Sigmoid colon (tissue), 4 donors: ENCODE results near the gene IL22RA2.

Source experiments
- EP300 ChIP-seq, 4 donors: sonication (generic); formaldehyde crosslinking; IDR thresholded peaks; one replicate each; pipeline ENCODE4 v1.6.1; 2017; ENCODE audit warnings: antibody characterized with exemption in 4 of 4
- POLR2AphosphoS5 ChIP-seq, 4 donors: sonication (generic); formaldehyde crosslinking; IDR thresholded peaks; one replicate each; pipeline ENCODE4 v1.6.1; 2017; ENCODE audit warnings: antibody characterized with exemption in 4 of 4
- TF ChIP-seq, protein P1 (sequence below), 4 experiments: fragments of 450-650 bp in 3 of 4; fragments of 200-600 bp in 1 of 4; IDR thresholded peaks; one replicate each; pipeline ENCODE4 v1.5.1; 2016 to 2019; ENCODE audit warnings: antibody characterized with exemption in 4 of 4, mild to moderate bottlenecking in 3 of 4, moderate library complexity in 2 of 4

DNA sequence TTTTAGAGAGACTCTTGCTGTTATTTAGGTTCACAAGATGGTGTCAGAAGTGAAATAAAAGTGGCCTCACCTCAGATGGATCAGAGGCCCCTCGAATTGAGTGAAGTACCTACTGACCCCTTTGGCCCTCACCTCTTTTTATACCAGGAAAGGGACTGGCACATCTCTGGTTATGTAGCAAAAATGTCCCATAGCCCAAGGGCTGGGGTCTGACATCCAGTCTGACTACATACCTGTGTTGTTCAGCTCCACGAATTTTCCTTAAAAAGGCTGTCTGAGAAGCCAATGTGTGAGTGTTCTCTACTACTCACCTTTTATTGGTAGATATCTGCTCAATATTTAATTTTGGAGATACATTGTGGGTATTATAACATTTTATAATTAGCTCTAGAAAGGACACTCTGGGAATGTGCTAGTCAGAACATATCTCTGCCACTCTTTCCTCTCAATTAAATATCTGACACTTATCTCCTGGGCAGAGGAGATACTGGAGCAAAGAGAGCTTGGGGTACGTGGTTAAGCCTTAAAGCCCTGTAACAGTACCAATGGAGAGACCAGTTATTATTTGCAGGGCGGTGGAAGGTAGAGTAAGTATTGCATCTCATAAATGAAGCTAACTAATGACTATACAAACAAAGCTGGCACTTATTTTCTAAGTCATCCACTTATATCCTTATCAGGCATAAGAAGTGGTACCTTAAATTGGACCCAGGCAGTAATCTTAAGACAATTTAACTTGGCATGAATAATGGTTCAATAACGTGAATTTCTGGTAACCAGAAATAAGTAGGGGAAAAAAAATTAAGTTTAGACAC lies 20.0 kb upstream of the IL22RA2 start:
- TF ChIP-seq, protein P1, sequence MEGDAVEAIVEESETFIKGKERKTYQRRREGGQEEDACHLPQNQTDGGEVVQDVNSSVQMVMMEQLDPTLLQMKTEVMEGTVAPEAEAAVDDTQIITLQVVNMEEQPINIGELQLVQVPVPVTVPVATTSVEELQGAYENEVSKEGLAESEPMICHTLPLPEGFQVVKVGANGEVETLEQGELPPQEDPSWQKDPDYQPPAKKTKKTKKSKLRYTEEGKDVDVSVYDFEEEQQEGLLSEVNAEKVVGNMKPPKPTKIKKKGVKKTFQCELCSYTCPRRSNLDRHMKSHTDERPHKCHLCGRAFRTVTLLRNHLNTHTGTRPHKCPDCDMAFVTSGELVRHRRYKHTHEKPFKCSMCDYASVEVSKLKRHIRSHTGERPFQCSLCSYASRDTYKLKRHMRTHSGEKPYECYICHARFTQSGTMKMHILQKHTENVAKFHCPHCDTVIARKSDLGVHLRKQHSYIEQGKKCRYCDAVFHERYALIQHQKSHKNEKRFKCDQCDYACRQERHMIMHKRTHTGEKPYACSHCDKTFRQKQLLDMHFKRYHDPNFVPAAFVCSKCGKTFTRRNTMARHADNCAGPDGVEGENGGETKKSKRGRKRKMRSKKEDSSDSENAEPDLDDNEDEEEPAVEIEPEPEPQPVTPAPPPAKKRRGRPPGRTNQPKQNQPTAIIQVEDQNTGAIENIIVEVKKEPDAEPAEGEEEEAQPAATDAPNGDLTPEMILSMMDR (IDR thresholded peaks at IDR 0.05): no peak
- TF ChIP-seq EP300 (IDR thresholded peaks at IDR 0.05) (no peak), POLR2AphosphoS5 (IDR thresholded peaks at IDR 0.05) (no peak)
